Left renal pelvis (tissue), 4 donors: ENCODE data around the gene LACRT. TPM values are rescaled to one million over a fixed set of nuclear protein-coding genes. Genes with fewer than 3 reads are reported as not detected.

Experiments used
- DNase-seq, 4 donors: peaks; one replicate each; pipeline ENCODE4 v3.0.0-alpha.2; 2013; ENCODE audit warnings: low read depth in 4 of 4, low spot score in 3 of 4
- polyA plus RNA-seq, 4 donors: library from polyadenylated mRNA; unstranded; fragments of 120-200 nt; gene quantifications; one replicate each; pipeline ENCODE4 v1.2.1, GENCODE V29; 2013; ENCODE audit not compliant: insufficient read length in 4 of 4

LACRT gene
- polyA plus RNA-seq, 4 donors = not detected

GRCh38 chr12:54603173-54603814, 31.4 kb downstream of the LACRT start:
- no peak for DNase-seq

GRCh38 chr12:54602661-54603060, 32.0 kb downstream of the LACRT start:
- DNase-seq = no peak

GRCh38 chr12:54601841-54602240, 32.9 kb downstream of the LACRT start:
- no peak for DNase-seq

- no peak for DNase-seq
Measured at GRCh38 chr12:54598970-54599369, 35.7 kb downstream of the LACRT start.

GRCh38 chr12:54596526-54596946, 38.2 kb downstream of the LACRT start:
- DNase-seq = peak; percentile 52 to 63 (median 60)

- no peak for DNase-seq
Measured at GRCh38 chr12:54595471-54595870, 39.2 kb downstream of the LACRT start.

- DNase-seq = no peak
Measured at GRCh38 chr12:54593725-54594124, 41.0 kb downstream of the LACRT start.

GRCh38 chr12:54593135-54593534, 41.6 kb downstream of the LACRT start:
- no peak for DNase-seq

GRCh38 chr12:54592316-54592715, 42.4 kb downstream of the LACRT start:
- DNase-seq = no peak

- DNase-seq = no peak
Measured at GRCh38 chr12:54590978-54591591, 43.6 kb downstream of the LACRT start.

- no peak for DNase-seq
Measured at GRCh38 chr12:54589964-54590363, 44.7 kb downstream of the LACRT start.

GRCh38 chr12:54588890-54589267, 45.8 kb downstream of the LACRT start:
- no peak for DNase-seq

- DNase-seq = no peak
Measured at GRCh38 chr12:54588110-54588889, 46.4 kb downstream of the LACRT start, which contains the start of gene PPP1R1A. Gene PPP1R1A (minus strand): TSS chr12:54588659. CDS start chr12:54588488, 171 bp downstream.

- DNase-seq = no peak
Measured at GRCh38 chr12:54587315-54587873, 47.3 kb downstream of the LACRT start.

- DNase-seq = no peak
Measured at GRCh38 chr12:54586620-54587019, 48.1 kb downstream of the LACRT start.

- no peak for DNase-seq
Measured at GRCh38 chr12:54585243-54585642, 49.5 kb downstream of the LACRT start.

- no peak for DNase-seq
Measured at GRCh38 chr12:54584128-54584527, 50.6 kb downstream of the LACRT start.

GRCh38 chr12:54583726-54584125, 51.0 kb downstream of the LACRT start:
- no peak for DNase-seq

- DNase-seq = no peak
Measured at GRCh38 chr12:54581412-54581811, 53.3 kb downstream of the LACRT start.
